HG03354 (cell line): Measurements from ENCODE around the gene HOXA7.

Experiments used
- ATAC-seq: cut with Tn5 transposase; IDR thresholded peaks from one replicate; pipeline ENCODE4 v1.9.1; 2021; ENCODE audit warnings: mild to moderate bottlenecking; ENCODE audit not compliant: unreplicated experiment, poor library complexity, severe bottlenecking

HOXA7 gene

GRCh38 chr7:27150568-27151340 is 5.7 kb downstream of the HOXA7 start:
- ATAC-seq: peak; percentile 80

GRCh38 chr7:27149842-27150567 is 6.5 kb downstream of the HOXA7 start:
- no peak for ATAC-seq

DNA sequence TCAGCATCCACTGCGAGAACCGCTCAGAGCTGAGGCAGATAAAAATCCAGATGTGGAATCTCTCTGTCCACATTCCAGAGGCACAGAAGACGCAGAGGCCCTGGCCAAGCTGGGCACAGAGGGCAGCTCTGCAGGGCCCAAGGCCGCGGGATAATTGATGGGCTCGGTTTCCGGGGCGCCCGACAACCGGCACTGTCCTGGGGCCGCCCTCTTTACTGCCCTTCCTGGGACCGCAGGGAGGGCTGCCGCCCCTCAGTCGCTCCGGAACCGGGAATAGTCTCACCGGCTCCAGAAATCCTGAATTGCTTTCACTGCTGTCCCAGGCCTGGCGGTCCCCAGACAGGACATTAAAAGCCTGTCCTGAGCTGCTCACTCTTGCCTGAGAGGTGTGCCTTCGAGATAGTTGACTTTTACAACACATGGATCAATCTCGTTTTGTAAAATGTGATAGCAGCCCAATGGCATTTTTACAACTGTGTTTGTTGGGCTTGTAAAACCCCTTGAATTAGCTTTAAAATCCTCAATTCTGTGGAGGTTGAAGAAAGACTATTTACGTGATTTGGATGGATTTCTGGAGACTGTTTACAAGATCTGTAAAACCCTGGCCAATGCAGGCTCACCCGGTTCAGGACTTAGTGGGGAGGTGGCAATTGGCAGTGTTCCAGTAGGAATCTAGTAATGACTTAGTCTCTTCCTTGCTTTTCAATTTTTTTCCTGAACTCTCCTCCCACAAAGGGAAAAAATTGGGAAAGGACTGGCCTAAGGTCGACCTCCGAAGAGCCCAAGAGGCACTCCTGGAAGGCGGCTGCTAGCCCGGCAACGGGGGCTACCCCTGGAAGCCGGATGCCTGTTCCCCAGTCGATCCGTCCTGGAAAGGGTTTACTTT is 7.5 kb downstream of the HOXA7 start:
- no peak for ATAC-seq

DNA sequence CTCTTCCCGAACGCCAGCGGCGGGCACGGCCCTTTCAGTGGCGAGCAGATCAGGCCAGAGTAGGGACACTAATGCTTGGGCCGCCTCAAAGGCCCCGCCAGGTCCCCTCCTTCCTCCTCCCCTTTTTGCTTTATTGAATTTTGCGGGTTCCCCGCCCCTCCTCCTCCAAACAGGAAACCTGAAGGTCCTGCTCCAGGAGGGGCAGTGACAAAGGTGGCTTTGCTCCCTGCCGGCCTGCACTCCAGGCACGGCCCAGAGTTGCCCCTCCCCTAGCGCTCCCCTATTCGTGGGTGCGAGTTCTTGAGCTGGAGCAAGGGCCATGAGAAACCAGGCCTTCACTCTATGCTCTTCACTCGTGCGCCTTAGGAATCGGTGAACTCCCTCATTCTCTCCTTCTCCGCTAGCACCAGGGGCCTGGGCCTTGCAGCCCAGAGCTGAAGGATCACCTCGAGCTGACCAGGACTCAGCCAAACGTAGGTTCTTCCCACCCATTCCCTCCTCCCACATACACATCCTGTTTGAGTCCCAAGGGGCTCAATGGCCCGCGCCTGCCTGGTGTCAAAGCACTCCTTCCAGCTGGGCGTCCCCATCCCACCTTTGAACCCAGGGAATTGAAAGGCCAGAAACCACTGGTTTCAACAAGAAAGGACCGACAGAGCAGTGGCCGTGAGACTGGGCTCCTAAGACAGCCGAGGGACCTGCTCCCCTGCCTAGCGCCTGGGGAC is 8.3 kb downstream of the HOXA7 start:
- ATAC-seq: no peak

DNA sequence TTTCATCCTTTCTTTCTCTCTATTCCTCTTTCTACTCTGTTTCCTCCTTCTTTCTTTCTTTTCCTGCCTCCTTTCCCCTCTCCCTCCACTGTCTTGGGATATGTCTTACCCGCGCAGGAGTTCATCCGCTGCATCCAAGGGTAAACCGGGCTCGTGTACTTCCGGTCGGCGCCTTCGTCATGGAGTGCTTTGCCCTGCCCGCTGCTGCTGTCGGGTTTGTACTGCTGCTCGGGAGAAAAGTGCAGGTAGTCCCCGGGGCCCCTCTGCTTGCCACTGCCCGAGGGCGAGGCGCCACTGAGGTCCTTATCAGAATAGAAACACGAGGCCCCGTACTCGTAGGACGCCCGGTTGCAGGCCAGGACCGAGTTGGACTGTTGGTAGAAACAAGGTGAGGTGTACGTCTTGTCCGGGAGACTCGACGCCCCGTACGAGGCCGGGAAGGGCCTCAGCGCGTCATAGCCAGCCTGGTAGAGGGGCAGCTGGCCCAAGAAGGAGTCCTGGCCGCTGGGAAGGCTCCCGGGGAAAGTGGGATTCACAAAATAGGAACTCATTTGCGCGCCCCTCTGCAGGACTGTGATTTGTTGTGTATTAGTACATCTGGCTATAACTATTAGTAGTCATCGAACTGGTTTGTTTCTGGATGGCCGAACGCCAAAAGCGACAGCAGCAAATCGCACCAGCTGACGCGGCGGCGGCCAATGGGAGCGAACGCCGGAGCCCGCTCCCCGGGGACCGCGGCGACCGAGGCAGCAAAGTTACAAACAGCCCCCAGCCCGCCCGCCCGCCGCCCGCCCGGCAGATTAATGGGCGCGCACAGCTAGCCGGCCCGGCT is 9.1 kb downstream of the HOXA7 start, which contains the start of gene HOXA6:
TSS of gene HOXA6 (minus strand) at position 576 of the 832 bp plus-strand sequence. CDS start at position 551, 25 bp downstream.
- no peak for ATAC-seq

- no peak for ATAC-seq
These were observed 9.8 kb downstream of the HOXA7 start for GRCh38 chr7:27146491-27147198.

GRCh38 chr7:27145914-27146412 is 10.5 kb downstream of the HOXA7 start:
- ATAC-seq: no peak

- ATAC-seq: no peak
These were observed 11.1 kb downstream of the HOXA7 start for GRCh38 chr7:27145165-27145913.

- ATAC-seq: no peak
These were observed 11.7 kb downstream of the HOXA7 start for GRCh38 chr7:27144781-27145164.

GRCh38 chr7:27143950-27144780 is 12.3 kb downstream of the HOXA7 start:
- no peak for ATAC-seq

GRCh38 chr7:27143023-27143949 is 13.2 kb downstream of the HOXA7 start, which contains the start of gene HOXA5:
Gene HOXA5 (minus strand): TSS chr7:27143681. CDS start chr7:27143607, 74 bp downstream.
- no peak for ATAC-seq

DNA sequence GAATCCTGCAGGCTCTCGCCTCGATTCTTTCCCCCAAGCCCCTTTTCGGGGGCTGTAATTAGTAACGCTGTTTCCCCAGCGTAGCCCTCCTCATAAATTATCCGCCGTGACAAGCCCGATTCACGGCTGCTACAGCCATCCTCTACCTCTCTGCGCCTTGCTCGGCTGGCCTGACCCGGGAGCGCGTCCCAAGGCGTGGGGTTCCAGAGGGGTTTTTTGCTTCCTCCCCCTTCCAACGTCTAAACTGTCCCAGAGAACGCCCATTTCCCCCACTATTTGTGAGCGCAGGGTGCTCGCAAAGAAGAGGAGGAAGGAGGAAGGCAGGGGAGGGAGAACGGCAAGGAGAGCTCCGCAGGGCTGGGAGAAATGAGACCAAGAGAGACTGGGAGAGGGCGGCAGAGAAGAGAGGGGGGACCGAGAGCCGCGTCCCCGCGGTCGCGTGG is 13.9 kb downstream of the HOXA7 start:
- ATAC-seq: no peak

DNA sequence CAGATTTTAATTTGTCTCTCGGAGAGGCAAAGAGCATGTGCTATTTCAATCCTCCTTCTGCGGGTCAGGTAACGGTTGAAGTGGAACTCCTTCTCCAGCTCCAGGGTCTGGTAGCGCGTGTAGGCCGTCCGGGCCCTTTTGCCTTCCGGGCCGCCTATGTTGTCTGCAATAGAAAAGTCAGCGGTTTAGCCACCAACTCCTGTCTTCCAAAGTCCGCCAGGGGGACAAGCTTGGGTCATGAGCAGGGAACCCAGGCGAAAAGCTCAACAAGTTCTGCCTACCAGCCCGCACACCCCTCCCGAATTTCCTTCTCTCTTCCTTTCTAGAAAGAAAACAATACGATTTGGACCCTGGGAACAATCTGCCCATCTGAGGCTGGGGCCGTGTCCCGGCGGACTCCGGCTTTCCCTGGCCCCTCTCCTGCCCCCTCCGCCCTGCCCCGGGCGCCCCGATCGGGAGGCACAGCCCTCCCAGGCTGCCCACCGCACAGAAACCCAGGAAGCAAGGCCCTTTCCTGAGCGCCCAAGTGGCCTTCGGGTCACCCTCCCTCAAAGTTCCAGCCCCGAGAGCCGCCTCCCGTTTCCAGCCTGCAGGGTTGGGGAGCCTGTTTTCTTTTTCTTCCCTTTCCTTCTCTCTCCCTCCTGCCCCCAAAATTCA is 14.4 kb downstream of the HOXA7 start:
- ATAC-seq: no peak

DNA sequence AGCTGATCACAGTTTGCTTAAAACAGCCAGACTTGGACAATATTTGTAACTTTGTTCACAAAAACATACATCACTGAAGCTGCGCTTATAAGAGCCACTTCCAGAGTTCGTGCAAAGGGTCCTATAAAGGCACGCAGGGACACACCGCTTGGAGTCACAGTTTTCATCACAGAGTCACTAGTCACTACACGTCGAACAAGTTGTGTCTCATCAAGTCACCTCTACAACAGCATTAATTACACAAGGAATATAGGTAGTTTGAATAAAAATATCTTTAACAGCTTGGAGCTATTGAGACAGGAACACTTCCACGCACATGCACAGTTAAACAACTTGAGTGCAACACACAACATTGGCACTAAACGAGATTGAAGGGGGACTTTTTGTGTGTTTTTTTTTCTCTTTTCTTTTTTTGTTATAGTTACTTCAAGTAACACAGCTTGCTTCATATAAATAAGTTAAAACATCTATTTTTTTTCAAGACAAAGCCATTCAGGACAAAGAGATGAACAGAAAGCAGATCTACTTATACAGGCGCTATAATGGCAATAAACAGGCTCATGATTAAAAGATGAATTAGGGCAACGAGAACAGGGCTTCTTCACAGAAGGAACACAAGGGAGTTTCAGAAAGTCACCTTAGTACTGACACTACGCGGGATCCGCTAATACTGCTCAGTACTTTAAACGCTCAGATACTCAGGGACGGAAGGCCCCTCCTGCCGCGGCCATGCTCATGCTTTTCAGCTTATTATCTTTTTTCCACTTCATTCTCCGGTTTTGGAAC is 15.1 kb downstream of the HOXA7 start:
- no peak for ATAC-seq
